Measurements from ENCODE around the gene DENND2A.

- TF ChIP-seq POLR2AphosphoS5 (IDR thresholded peaks at IDR 0.05; ENCODE audit: low read depth, low read length) (no peak), POLR2A (IDR thresholded peaks at IDR 0.05; ENCODE audit: low read depth, low read length) (no peak), TAF1 (IDR thresholded peaks at IDR 0.05; ENCODE audit: low read depth, low read length) (no peak), SPI1 (IDR thresholded peaks at IDR 0.05; ENCODE audit: low read depth, low read length) (no peak), PAX5 (IDR thresholded peaks at IDR 0.05; ENCODE audit: insufficient read depth, low read length, severe bottlenecking) (no peak)
These were observed 26.9 kb upstream of the DENND2A start for GRCh38 chr7:140667476-140667875.
